PC-9 (cell line): ENCODE data around the gene ITGA3. TPM values are rescaled to one million over a fixed set of nuclear protein-coding genes. Genes with fewer than 3 reads are reported as not detected.

Source experiments
- BruUV-seq: library from RNA; stranded (reverse); fragments of 400-500 nt; replicated peaks from 2 replicates; lab custom pipeline; 2021; lab: Mats Ljungman, UMichigan
- CTCF ChIA-PET: fragments of 300-600 bp; sonication (Branson Sonifier 250); formaldehyde crosslinking; loops from one replicate; lab custom pipeline; 2022; ENCODE audit warnings: antibody characterized with exemption; lab: Charles Lee
- POLR2A ChIA-PET: fragments of 300-600 bp; sonication (Branson Sonifier 250); formaldehyde crosslinking; loops from one replicate; lab custom pipeline; 2022; ENCODE audit warnings: antibody characterized with exemption; ENCODE audit not compliant: unreplicated experiment; lab: Charles Lee
- DNase-seq, 2 experiments: peaks; one replicate each; pipeline versions ENCODE4 v3.0.0 to v3.0.0-alpha.2; 2015 to 2022; ENCODE audit warnings: mixed read lengths in 1 of 2
- H2AFZ ChIP-seq: fragments of 200-600 bp; sonication (generic); 2 replicates; pipeline ENCODE4 v1.8.1; 2017; ENCODE audit warnings: antibody characterized with exemption
- H3F3A ChIP-seq: fragments of 200-600 bp; sonication (generic); 2 replicates; pipeline ENCODE4 v1.8.1; 2017; ENCODE audit warnings: antibody characterized with exemption, mild to moderate bottlenecking, low read depth; ENCODE audit not compliant: insufficient read depth
- H3K27ac ChIP-seq: fragments of 200-600 bp; sonication (generic); 2 replicates; pipeline ENCODE4 v1.6.1; 2016; ENCODE audit warnings: mixed run types
- H3K27me3 ChIP-seq: fragments of 200-600 bp; sonication (generic); 2 replicates; pipeline ENCODE4 v1.6.1; 2016; ENCODE audit warnings: low read depth, mixed run types; ENCODE audit not compliant: insufficient read depth
- H3K36me3 ChIP-seq: fragments of 200-600 bp; sonication (generic); 2 replicates; pipeline ENCODE4 v1.6.1; 2016; ENCODE audit warnings: low read depth, mixed run types
- H3K4me1 ChIP-seq: fragments of 200-600 bp; sonication (generic); replicated peaks from 2 replicates; pipeline ENCODE4 v1.6.1; 2016; ENCODE audit warnings: mixed run types; ENCODE audit not compliant: insufficient read depth
- H3K4me2 ChIP-seq: fragments of 200-600 bp; sonication (generic); 2 replicates; pipeline ENCODE4 v1.6.1; 2017; ENCODE audit warnings: mixed run types
- H3K4me3 ChIP-seq: fragments of 200-600 bp; sonication (generic); 2 replicates; pipeline ENCODE4 v1.6.1; 2016; ENCODE audit warnings: mixed run types
- H3K79me2 ChIP-seq: fragments of 200-600 bp; sonication (generic); 2 replicates; pipeline ENCODE4 v1.6.1; 2017; ENCODE audit warnings: low read depth, mixed run types
- H3K9me2 ChIP-seq: fragments of 200-600 bp; sonication (generic); 2 replicates; pipeline ENCODE4 v1.8.1; 2017; ENCODE audit warnings: mild to moderate bottlenecking; ENCODE audit not compliant: insufficient read depth
- H3K9me3 ChIP-seq: fragments of 200-600 bp; sonication (generic); 2 replicates; pipeline ENCODE4 v1.8.1; 2016; ENCODE audit warnings: low read depth; ENCODE audit not compliant: insufficient read depth
- H4K20me1 ChIP-seq: fragments of 200-600 bp; sonication (generic); 2 replicates; pipeline ENCODE4 v1.8.1; 2017; ENCODE audit not compliant: insufficient read depth
- EZH2 ChIP-seq: fragments of 200-600 bp; sonication (generic); IDR thresholded peaks from 2 replicates; pipeline ENCODE4 v1.8.0; 2017; ENCODE audit warnings: antibody characterized with exemption, low read depth
- intact Hi-C: fragments of 100-400 bp; cut with micrococcal nuclease; formaldehyde crosslinking; loops from one replicate; pipeline ENCODE4 v1.10.0; 2022; ENCODE audit not compliant: unreplicated experiment
- total RNA-seq: library from RNA; stranded (reverse); gene quantifications from 2 replicates; pipeline ENCODE4 v1.2.3, GENCODE V29; 2021
- TF ChIP-seq, protein P1 (sequence below): fragments of 200-600 bp; sonication (generic); conservative IDR thresholded peaks from 2 replicates; pipeline ENCODE4 v1.6.1; 2017; ENCODE audit warnings: mixed run types, antibody characterized with exemption, mild to moderate bottlenecking, moderate library complexity

Gene ITGA3
- total RNA-seq, 1 experiment from 2014 or later = 291 TPM

- peaks cover 93% of the 10 kb centered on the region for H3F3A ChIP-seq
- ChIA-PET CTCF (no interaction called here), POLR2A (interaction anchor here (0.6 kb wide), 1 partner anchor 31 kb away, joined by 5 read pairs; no protein-coding TSS in a partner anchor)
- no TSS peak for BruUV-seq
- H4K20me1 ChIP-seq = peaks cover 17% of the 10 kb centered on the region
- no peak for DNase-seq
- intact Hi-C loops = no loop called here
- no peaks in the 10 kb centered on the region for H3K9me2 ChIP-seq
- H3K79me2 ChIP-seq = peaks cover 86% of the 10 kb centered on the region
- H3K9me3 ChIP-seq = no peaks in the 10 kb centered on the region
- H3K36me3 ChIP-seq = peaks cover 47% of the 10 kb centered on the region
- H3K27ac ChIP-seq = peak overlapping the region; percentile 97
- peak overlapping the region; percentile 79 for H3K4me3 ChIP-seq
- TF ChIP-seq EZH2 = no peak
- TF ChIP-seq, protein P1, sequence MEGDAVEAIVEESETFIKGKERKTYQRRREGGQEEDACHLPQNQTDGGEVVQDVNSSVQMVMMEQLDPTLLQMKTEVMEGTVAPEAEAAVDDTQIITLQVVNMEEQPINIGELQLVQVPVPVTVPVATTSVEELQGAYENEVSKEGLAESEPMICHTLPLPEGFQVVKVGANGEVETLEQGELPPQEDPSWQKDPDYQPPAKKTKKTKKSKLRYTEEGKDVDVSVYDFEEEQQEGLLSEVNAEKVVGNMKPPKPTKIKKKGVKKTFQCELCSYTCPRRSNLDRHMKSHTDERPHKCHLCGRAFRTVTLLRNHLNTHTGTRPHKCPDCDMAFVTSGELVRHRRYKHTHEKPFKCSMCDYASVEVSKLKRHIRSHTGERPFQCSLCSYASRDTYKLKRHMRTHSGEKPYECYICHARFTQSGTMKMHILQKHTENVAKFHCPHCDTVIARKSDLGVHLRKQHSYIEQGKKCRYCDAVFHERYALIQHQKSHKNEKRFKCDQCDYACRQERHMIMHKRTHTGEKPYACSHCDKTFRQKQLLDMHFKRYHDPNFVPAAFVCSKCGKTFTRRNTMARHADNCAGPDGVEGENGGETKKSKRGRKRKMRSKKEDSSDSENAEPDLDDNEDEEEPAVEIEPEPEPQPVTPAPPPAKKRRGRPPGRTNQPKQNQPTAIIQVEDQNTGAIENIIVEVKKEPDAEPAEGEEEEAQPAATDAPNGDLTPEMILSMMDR = no peak
- no peak overlapping the region for H2AFZ ChIP-seq
- no peaks in the 10 kb centered on the region for H3K27me3 ChIP-seq
- peaks cover 66% of the 10 kb centered on the region for H3K4me1 ChIP-seq
- H3K4me2 ChIP-seq = peak overlapping the region; percentile 92
Observed at GRCh38 chr17:50058296-50058953, 2.5 kb downstream of the ITGA3 start.

DNA sequence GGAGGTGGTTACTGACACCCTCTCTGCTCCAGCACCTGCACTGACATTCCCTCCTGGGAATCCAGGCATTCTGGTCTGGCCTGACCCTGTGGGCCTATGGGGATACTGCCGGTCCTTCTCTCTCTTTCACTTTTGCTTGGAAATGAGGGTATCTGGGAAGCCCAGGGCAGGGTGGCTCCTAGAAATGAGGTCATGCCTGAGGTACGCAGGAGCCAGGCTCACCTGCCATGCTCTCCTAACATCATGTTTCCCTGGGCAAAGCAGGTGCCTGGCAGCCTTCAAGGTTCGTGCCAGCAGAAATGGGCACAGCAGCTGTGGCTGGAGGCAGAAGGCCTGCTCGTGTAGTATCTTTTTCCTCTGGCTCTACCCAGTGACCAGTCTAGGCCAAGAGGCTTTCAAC, 3.3 kb downstream of the ITGA3 start:
- no TSS peak for BruUV-seq
- POLR2A ChIA-PET = interaction anchor here (0.5 to 0.6 kb wide), 2 partner anchors 31 to 975 kb away, joined by 4 to 5 read pairs; no protein-coding TSS in a partner anchor
- peaks cover 85% of the 10 kb centered on the region for H3K79me2 ChIP-seq

GRCh38 chr17:50059759-50060273, 3.9 kb downstream of the ITGA3 start:
- Histone ChIP-seq H2AFZ (no peak overlapping the region), H3K4me1 (peaks cover 64% of the 10 kb centered on the region), H3K27me3 (no peaks in the 10 kb centered on the region), H4K20me1 (peaks cover 17% of the 10 kb centered on the region), H3K36me3 (peaks cover 54% of the 10 kb centered on the region), H3F3A (peaks cover 90% of the 10 kb centered on the region), H3K4me2 (peak overlapping the region; percentile 92), H3K9me2 (no peaks in the 10 kb centered on the region), H3K9me3 (no peaks in the 10 kb centered on the region), H3K27ac (peak overlapping the region; percentile 97), H3K79me2 (peaks cover 80% of the 10 kb centered on the region), H3K4me3 (peak overlapping the region; percentile 79)
- intact Hi-C loops = no loop called here
- BruUV-seq = no TSS peak
- ChIA-PET POLR2A (interaction anchor here (0.5 to 0.6 kb wide), 3 partner anchors 32 to 975 kb away, joined by 3 to 5 read pairs (median 4); no protein-coding TSS in a partner anchor), CTCF (interaction anchor here (1.1 to 1.4 kb wide), 2 partner anchors 32 to 34 kb away, joined by 5 to 6 read pairs; no protein-coding TSS in a partner anchor)
- TF ChIP-seq EZH2 = no peak
- DNase-seq = peak in 1 of 2 experiments; percentile 51

More for the DNA sequence above, 3.3 kb downstream of the ITGA3 start:
- H2AFZ ChIP-seq = no peak overlapping the region
- CTCF ChIA-PET = interaction anchor here (1.1 kb wide), 1 partner anchor 31 kb away, joined by 6 read pairs; no protein-coding TSS in a partner anchor
- H3K4me3 ChIP-seq = peak overlapping the region; percentile 79
- H3K27ac ChIP-seq = peak overlapping the region; percentile 97
- intact Hi-C loops = no loop called here
- DNase-seq = peak; percentile 66 to 71
- H3K4me1 ChIP-seq = peaks cover 66% of the 10 kb centered on the region
- H3K27me3 ChIP-seq = no peaks in the 10 kb centered on the region
- H3F3A ChIP-seq = peaks cover 93% of the 10 kb centered on the region
- peaks cover 54% of the 10 kb centered on the region for H3K36me3 ChIP-seq
- peak overlapping the region; percentile 92 for H3K4me2 ChIP-seq
- no peaks in the 10 kb centered on the region for H3K9me2 ChIP-seq
- TF ChIP-seq, protein P1 = no peak
- TF ChIP-seq EZH2 = no peak
- H4K20me1 ChIP-seq = peaks cover 17% of the 10 kb centered on the region
- H3K9me3 ChIP-seq = no peaks in the 10 kb centered on the region
